Panc1 (cell line): ENCODE measurements around the gene UBIAD1. TPM values are rescaled to one million over a fixed set of nuclear protein-coding genes. Genes with fewer than 3 reads are reported as not detected.

Experiments used
- ATAC-seq: fragments of 200-7000 bp; cut with Tn5 transposase; 2 replicates; pipeline ENCODE4 v1.9.1; 2020; ENCODE audit warnings: mild to moderate bottlenecking, moderate library complexity
- BruUV-seq: library from RNA; stranded (reverse); fragments of 400-500 nt; replicated peaks from 2 replicates; lab custom pipeline; 2021; lab: Mats Ljungman, UMichigan
- CTCF ChIA-PET: fragments of 300-600 bp; sonication (Branson Sonifier 250); formaldehyde crosslinking; loops from one replicate; lab custom pipeline; 2022; ENCODE audit warnings: antibody characterized with exemption; lab: Charles Lee
- POLR2A ChIA-PET: fragments of 300-600 bp; sonication (Branson Sonifier 250); formaldehyde crosslinking; loops from one replicate; lab custom pipeline; 2022; ENCODE audit warnings: antibody characterized with exemption; lab: Charles Lee
- DNase-seq: peaks from one replicate; pipeline ENCODE4 v3.0.0-alpha.2; 2010; ENCODE audit warnings: low read depth, low spot score
- H3K27ac ChIP-seq: 2 replicates; pipeline ENCODE4 v1.5.1; 2011; ENCODE audit warnings: mild to moderate bottlenecking, low read length, inconsistent platforms
- H3K27me3 ChIP-seq: fragments of 200-500 bp; sonication (Bioruptor generic); 2 replicates; pipeline ENCODE4 v1.6.0; 2014; ENCODE audit warnings: low read length, inconsistent platforms; ENCODE audit not compliant: control insufficient read depth, insufficient read depth
- H3K36me3 ChIP-seq: fragments of 200-500 bp; sonication (Bioruptor generic); 2 replicates; pipeline ENCODE4 v1.5.1; 2014; ENCODE audit warnings: inconsistent platforms, mild to moderate bottlenecking, low read length, moderate library complexity; ENCODE audit not compliant: control insufficient read depth, insufficient read depth
- H3K4me1 ChIP-seq: 2 replicates; pipeline ENCODE4 v1.5.1; 2011; ENCODE audit warnings: inconsistent platforms, mild to moderate bottlenecking, low read length, moderate library complexity; ENCODE audit not compliant: control insufficient read depth, insufficient read depth
- H3K4me3 ChIP-seq, 2 experiments: 2 replicates each; pipeline ENCODE4 v1.5.1; 2011 to 2012; ENCODE audit warnings: low read depth in 2 of 2, low read length in 2 of 2, mild to moderate bottlenecking in 2 of 2, inconsistent platforms in 1 of 2, moderate library complexity in 1 of 2
- H3K9me3 ChIP-seq: fragments of 200-500 bp; sonication (Bioruptor generic); 2 replicates; pipeline ENCODE4 v1.5.1; 2014; ENCODE audit warnings: low read depth, mild to moderate bottlenecking, inconsistent platforms, low read length, moderate library complexity; ENCODE audit not compliant: control insufficient read depth, insufficient read depth
- CTCF ChIP-seq: fragments of 450-650 bp; IDR thresholded peaks from 2 replicates; pipeline ENCODE4 v1.5.1; 2017; ENCODE audit warnings: mild to moderate bottlenecking
- POLR2AphosphoS5 ChIP-seq: IDR thresholded peaks from 2 replicates; pipeline ENCODE4 v1.6.1; 2012; ENCODE audit warnings: mild to moderate bottlenecking, low read depth, low read length, moderate library complexity
- REST ChIP-seq, 2 experiments: IDR thresholded peaks; 2 replicates each; pipeline ENCODE4 v1.6.1; 2011 to 2012; ENCODE audit warnings: low read depth in 2 of 2, control low read depth in 1 of 2, low read length in 1 of 2, mild to moderate bottlenecking in 1 of 2, moderate library complexity in 1 of 2; ENCODE audit not compliant: insufficient read depth in 1 of 2
- SIN3A ChIP-seq: IDR thresholded peaks from 2 replicates; pipeline ENCODE4 v1.6.1; 2012; ENCODE audit warnings: low read depth, mild to moderate bottlenecking, low read length, moderate library complexity, borderline replicate concordance; ENCODE audit not compliant: insufficient read depth
- TCF7L2 ChIP-seq: IDR thresholded peaks from 2 replicates; pipeline ENCODE4 v1.6.1; 2011; ENCODE audit warnings: mild to moderate bottlenecking, low read depth, low read length, inconsistent platforms
- in situ Hi-C: cut with HindIII; loops from 2 replicates; pipeline ENCODE4 v1.10.0; 2016; ENCODE audit warnings: low sequenced_read_pairs, low pct_unique_long_range_greater_than_20kb
- intact Hi-C: fragments of 100-400 bp; cut with micrococcal nuclease; formaldehyde crosslinking; loops from one replicate; pipeline ENCODE4 v1.10.0; 2022; ENCODE audit not compliant: unreplicated experiment
- total RNA-seq: library from RNA; stranded (reverse); gene quantifications from one replicate; pipeline ENCODE4 v1.2.1, GENCODE V29; 2021; ENCODE audit not compliant: unreplicated experiment

UBIAD1 gene
- total RNA-seq, 1 experiment from 2014 or later = 24.7 TPM

DNA sequence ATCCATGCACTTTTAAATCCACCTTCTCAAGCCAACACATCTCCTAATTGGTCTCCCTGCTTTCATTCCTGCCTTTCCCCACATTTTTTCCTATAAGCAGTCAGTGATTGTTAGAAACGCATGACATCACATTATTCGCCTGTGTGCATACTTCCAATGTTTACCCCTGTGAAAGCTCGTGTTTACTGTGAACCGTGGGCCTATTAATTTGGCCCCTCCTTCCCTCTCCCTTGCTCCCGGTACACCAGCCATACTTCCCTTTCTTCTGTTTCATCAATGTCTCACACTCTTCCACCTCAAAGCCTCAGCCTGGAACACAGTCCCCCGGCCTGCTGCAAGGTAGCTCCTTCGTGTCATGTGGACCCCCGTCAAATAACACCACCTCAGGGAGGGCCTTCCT is 19.8 kb upstream of the UBIAD1 start:
- H3K9me3 ChIP-seq = no peaks in the 10 kb centered on the region
- TF ChIP-seq SIN3A (no peak), CTCF (no peak), REST (IDR thresholded peaks at IDR 0.05; ENCODE audit: insufficient read depth in 1 of 2, low read depth in 2 of 2, low read length in 1 of 2) (no peak)
- BruUV-seq = no TSS peak
- no peaks in the 10 kb centered on the region for H3K27me3 ChIP-seq
- no peaks in the 10 kb centered on the region for H3K4me1 ChIP-seq
- DNase-seq (no peak), ATAC-seq (no peak)
- no peak overlapping the region for H3K4me3 ChIP-seq
- in situ Hi-C loops (no loop called here), intact Hi-C loops (no loop called here)
- H3K36me3 ChIP-seq = peaks cover 14% of the 10 kb centered on the region
- no peak overlapping the region for H3K27ac ChIP-seq
- CTCF ChIA-PET = no interaction called here
- POLR2A ChIA-PET = no interaction called here

- Histone ChIP-seq H3K4me1 (peaks cover 2% of the 10 kb centered on the region; the same call in 1 of the 2 replicates), H3K4me3 (no peak overlapping the region), H3K27me3 (no peaks in the 10 kb centered on the region), H3K9me3 (no peaks in the 10 kb centered on the region), H3K27ac (no peak overlapping the region), H3K36me3 (peaks cover 19% of the 10 kb centered on the region)
- DNase-seq (no peak), ATAC-seq (no peak)
- BruUV-seq = no TSS peak
- ChIA-PET CTCF (no interaction called here), POLR2A (no interaction called here)
- intact Hi-C loops = no loop called here
- TF ChIP-seq SIN3A (no peak), CTCF (no peak), REST (IDR thresholded peaks at IDR 0.05; ENCODE audit: insufficient read depth in 1 of 2, low read depth in 2 of 2, low read length in 1 of 2) (no peak), POLR2AphosphoS5 (no peak), TCF7L2 (no peak)
- in situ Hi-C loops = no loop called here
These were observed 16.7 kb upstream of the UBIAD1 start for GRCh38 chr1:11256299-11256698.
